HG03460 (cell line): ENCODE data around the gene CNN1.
"Not testable (repeated sequence)": the region's sequence is repeated elsewhere in the genome, so short reads cannot be mapped to it uniquely, and the experiment has no call there.

Experiments used
- ATAC-seq: cut with Tn5 transposase; IDR thresholded peaks from one replicate; pipeline ENCODE4 v1.9.1; 2021; ENCODE audit not compliant: unreplicated experiment

CNN1 gene

GRCh38 chr19:11598746-11599145 lies 60.1 kb downstream of the CNN1 start:
- no peak for ATAC-seq

GRCh38 chr19:11599704-11600103 lies 61.1 kb downstream of the CNN1 start:
- not testable (repeated sequence) for ATAC-seq
